C4-2B (cell line): ENCODE measurements around the gene ERC1.

ENCODE experiments used
- CTCF ChIP-seq: fragments of 450-650 bp; conservative IDR thresholded peaks from 2 replicates; pipeline ENCODE4 v1.5.1; 2017; ENCODE audit warnings: mild to moderate bottlenecking
- ZFX ChIP-seq: fragments of 450-650 bp; IDR thresholded peaks from 2 replicates; pipeline ENCODE4 v1.6.1; 2017

- TF ChIP-seq CTCF (no peak), ZFX (no peak)
These were observed 466.9 kb downstream of the ERC1 start for GRCh38 chr12:1457901-1458300.
